ENCODE measurements around the gene GEMIN2.
"Not testable (repeated sequence)": the region's sequence is repeated elsewhere in the genome, so short reads cannot be mapped to it uniquely, and the experiment has no call there.

The GEMIN2 gene

GRCh38 chr14:39138440-39138839 is 24.3 kb downstream of the GEMIN2 start:
- H3K9ac ChIP-seq (ENCODE audit: low read length), result no peak overlapping the region
- no peak overlapping the region for H3K27ac ChIP-seq (ENCODE audit: low read depth, low read length)
- H3K4me1 ChIP-seq (ENCODE audit: control insufficient read depth, insufficient read depth, low read length), result no peaks in the 10 kb centered on the region
- H3K4me3 ChIP-seq (ENCODE audit: low read length), result no peak overlapping the region
- no peaks in the 10 kb centered on the region for H3K27me3 ChIP-seq (ENCODE audit: control insufficient read depth, insufficient read depth, low read length)
- no peaks in the 10 kb centered on the region for H3K36me3 ChIP-seq (ENCODE audit: control insufficient read depth, insufficient read depth, low read length)

GRCh38 chr14:39140170-39140569 is 26.0 kb downstream of the GEMIN2 start:
- H3K9ac ChIP-seq (ENCODE audit: low read length), result no peak overlapping the region
- H3K27ac ChIP-seq (ENCODE audit: low read depth, low read length), result no peak overlapping the region
- no peaks in the 10 kb centered on the region for H3K4me1 ChIP-seq (ENCODE audit: control insufficient read depth, insufficient read depth, low read length)
- H3K27me3 ChIP-seq (ENCODE audit: control insufficient read depth, insufficient read depth, low read length), result no peaks in the 10 kb centered on the region
- H3K36me3 ChIP-seq (ENCODE audit: control insufficient read depth, insufficient read depth, low read length), result no peaks in the 10 kb centered on the region
- no peak overlapping the region for H3K4me3 ChIP-seq (ENCODE audit: low read length)

- not testable (repeated sequence) for H3K4me1 ChIP-seq (ENCODE audit: control insufficient read depth, insufficient read depth, low read length); H3K27ac ChIP-seq (ENCODE audit: low read depth, low read length); H3K36me3 ChIP-seq (ENCODE audit: control insufficient read depth, insufficient read depth, low read length); H3K27me3 ChIP-seq (ENCODE audit: control insufficient read depth, insufficient read depth, low read length); H3K9ac ChIP-seq (ENCODE audit: low read length); H3K4me3 ChIP-seq (ENCODE audit: low read length)
Observed at GRCh38 chr14:39141623-39142022, 27.5 kb downstream of the GEMIN2 start.

- H3K36me3 ChIP-seq (ENCODE audit: control insufficient read depth, insufficient read depth, low read length); H3K4me3 ChIP-seq (ENCODE audit: low read length); H3K27me3 ChIP-seq (ENCODE audit: control insufficient read depth, insufficient read depth, low read length); H3K27ac ChIP-seq (ENCODE audit: low read depth, low read length); H3K4me1 ChIP-seq (ENCODE audit: control insufficient read depth, insufficient read depth, low read length); H3K9ac ChIP-seq (ENCODE audit: low read length): not testable (repeated sequence)
Observed at GRCh38 chr14:39143226-39143625, 29.1 kb downstream of the GEMIN2 start.

- Histone ChIP-seq H3K27ac (ENCODE audit: low read depth, low read length) (no peak overlapping the region), H3K4me3 (ENCODE audit: low read length) (no peak overlapping the region), H3K4me1 (ENCODE audit: control insufficient read depth, insufficient read depth, low read length) (no peaks in the 10 kb centered on the region), H3K36me3 (ENCODE audit: control insufficient read depth, insufficient read depth, low read length) (peaks cover 9% of the 10 kb centered on the region), H3K27me3 (ENCODE audit: control insufficient read depth, insufficient read depth, low read length) (no peaks in the 10 kb centered on the region), H3K9ac (ENCODE audit: low read length) (no peak overlapping the region)
Observed at GRCh38 chr14:39145266-39145966, 31.3 kb downstream of the GEMIN2 start.

- Histone ChIP-seq H3K9ac (ENCODE audit: low read length) (no peak overlapping the region), H3K4me3 (ENCODE audit: low read length) (no peak overlapping the region), H3K27me3 (ENCODE audit: control insufficient read depth, insufficient read depth, low read length) (no peaks in the 10 kb centered on the region), H3K27ac (ENCODE audit: low read depth, low read length) (no peak overlapping the region), H3K4me1 (ENCODE audit: control insufficient read depth, insufficient read depth, low read length) (no peaks in the 10 kb centered on the region), H3K36me3 (ENCODE audit: control insufficient read depth, insufficient read depth, low read length) (peaks cover 14% of the 10 kb centered on the region)
Observed at GRCh38 chr14:39154594-39155189, 40.6 kb downstream of the GEMIN2 start.

GRCh38 chr14:39157491-39157890 is 43.4 kb downstream of the GEMIN2 start:
- H3K27me3 ChIP-seq (ENCODE audit: control insufficient read depth, insufficient read depth, low read length), result no peaks in the 10 kb centered on the region
- no peak overlapping the region for H3K27ac ChIP-seq (ENCODE audit: low read depth, low read length)
- no peaks in the 10 kb centered on the region for H3K4me1 ChIP-seq (ENCODE audit: control insufficient read depth, insufficient read depth, low read length)
- H3K36me3 ChIP-seq (ENCODE audit: control insufficient read depth, insufficient read depth, low read length), result peaks cover 15% of the 10 kb centered on the region
- H3K9ac ChIP-seq (ENCODE audit: low read length), result no peak overlapping the region
- H3K4me3 ChIP-seq (ENCODE audit: low read length), result no peak overlapping the region

GRCh38 chr14:39158222-39158858 is 44.2 kb downstream of the GEMIN2 start:
- no peak overlapping the region for H3K4me3 ChIP-seq (ENCODE audit: low read length)
- H3K4me1 ChIP-seq (ENCODE audit: control insufficient read depth, insufficient read depth, low read length), result no peaks in the 10 kb centered on the region
- H3K27me3 ChIP-seq (ENCODE audit: control insufficient read depth, insufficient read depth, low read length), result no peaks in the 10 kb centered on the region
- H3K9ac ChIP-seq (ENCODE audit: low read length), result no peak overlapping the region
- H3K36me3 ChIP-seq (ENCODE audit: control insufficient read depth, insufficient read depth, low read length), result peaks cover 15% of the 10 kb centered on the region
- H3K27ac ChIP-seq (ENCODE audit: low read depth, low read length), result no peak overlapping the region

GRCh38 chr14:39160494-39160893 is 46.4 kb downstream of the GEMIN2 start:
- Histone ChIP-seq H3K4me3 (ENCODE audit: low read length) (no peak overlapping the region), H3K27me3 (ENCODE audit: control insufficient read depth, insufficient read depth, low read length) (no peaks in the 10 kb centered on the region), H3K27ac (ENCODE audit: low read depth, low read length) (no peak overlapping the region), H3K36me3 (ENCODE audit: control insufficient read depth, insufficient read depth, low read length) (peaks cover 15% of the 10 kb centered on the region), H3K4me1 (ENCODE audit: control insufficient read depth, insufficient read depth, low read length) (no peaks in the 10 kb centered on the region), H3K9ac (ENCODE audit: low read length) (no peak overlapping the region)

GRCh38 chr14:39167797-39168320 is 53.7 kb downstream of the GEMIN2 start:
- peaks cover 15% of the 10 kb centered on the region for H3K4me1 ChIP-seq (ENCODE audit: control insufficient read depth, insufficient read depth, low read length)
- H3K9ac ChIP-seq (ENCODE audit: low read length); H3K36me3 ChIP-seq (ENCODE audit: control insufficient read depth, insufficient read depth, low read length); H3K4me3 ChIP-seq (ENCODE audit: low read length); H3K27me3 ChIP-seq (ENCODE audit: control insufficient read depth, insufficient read depth, low read length); H3K27ac ChIP-seq (ENCODE audit: low read depth, low read length): not testable (repeated sequence)

GRCh38 chr14:39168591-39168990 is 54.5 kb downstream of the GEMIN2 start:
- Histone ChIP-seq H3K9ac (ENCODE audit: low read length) (no peak overlapping the region), H3K27ac (ENCODE audit: low read depth, low read length) (no peak overlapping the region), H3K27me3 (ENCODE audit: control insufficient read depth, insufficient read depth, low read length) (no peaks in the 10 kb centered on the region), H3K36me3 (ENCODE audit: control insufficient read depth, insufficient read depth, low read length) (peaks cover 6% of the 10 kb centered on the region), H3K4me3 (ENCODE audit: low read length) (peak overlapping the region; percentile 98), H3K4me1 (ENCODE audit: control insufficient read depth, insufficient read depth, low read length) (peaks cover 15% of the 10 kb centered on the region)

GRCh38 chr14:39169541-39169900 is 55.4 kb downstream of the GEMIN2 start:
- H3K4me3 ChIP-seq (ENCODE audit: low read length), result peak overlapping the region; percentile 98
- no peaks in the 10 kb centered on the region for H3K27me3 ChIP-seq (ENCODE audit: control insufficient read depth, insufficient read depth, low read length)
- H3K4me1 ChIP-seq (ENCODE audit: control insufficient read depth, insufficient read depth, low read length), result peaks cover 15% of the 10 kb centered on the region
- H3K27ac ChIP-seq (ENCODE audit: low read depth, low read length), result peak overlapping the region; percentile 98
- H3K36me3 ChIP-seq (ENCODE audit: control insufficient read depth, insufficient read depth, low read length), result peaks cover 3% of the 10 kb centered on the region
- H3K9ac ChIP-seq (ENCODE audit: low read length), result peak overlapping the region; percentile 95
